Measurements from ENCODE around the gene RGS7.

GRCh38 chr1:240970253-240970652 is 386.8 kb downstream of the RGS7 start:
- no peak for TF ChIP-seq EZH2 (IDR thresholded peaks at IDR 0.05; ENCODE audit: insufficient read depth, poor library complexity, severe bottlenecking)
- no peak for TF ChIP-seq EZH2phosphoT487 (IDR thresholded peaks at IDR 0.05; ENCODE audit: insufficient read depth, low read depth)

Measured in GM23248 (cell line).